Activated CD8-positive, alpha-beta memory T cell treated with anti-CD3 and anti-CD28 coated beads, Interleukin-2, amount 50 U/mL, for 24 hours (primary cell): ENCODE measurements around the gene IMMP2L.

Experiments used
- DNase-seq: peaks from one replicate; pipeline ENCODE4 v3.0.0-alpha.2; 2020; ENCODE audit errors: extremely low read depth

The IMMP2L gene

DNA sequence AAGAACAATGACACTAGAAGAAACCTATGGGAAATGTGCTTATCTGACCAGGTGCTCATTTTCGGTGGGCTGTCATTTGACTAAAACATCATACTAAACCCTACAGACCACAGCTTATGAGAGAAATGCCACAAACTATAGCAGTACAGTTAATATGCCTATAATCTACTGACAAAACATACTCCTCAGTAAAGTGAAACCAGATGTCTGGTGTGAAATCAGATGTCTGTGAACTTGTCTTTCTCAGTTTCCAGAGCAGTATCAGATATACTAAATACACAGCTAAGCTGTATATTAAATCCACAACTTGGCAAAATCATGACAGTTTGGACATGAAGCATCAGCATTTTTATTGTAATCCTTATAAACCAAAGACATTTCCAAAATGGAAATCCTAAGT, 3.3 kb downstream of the IMMP2L start:
- DNase-seq = no peak

DNA sequence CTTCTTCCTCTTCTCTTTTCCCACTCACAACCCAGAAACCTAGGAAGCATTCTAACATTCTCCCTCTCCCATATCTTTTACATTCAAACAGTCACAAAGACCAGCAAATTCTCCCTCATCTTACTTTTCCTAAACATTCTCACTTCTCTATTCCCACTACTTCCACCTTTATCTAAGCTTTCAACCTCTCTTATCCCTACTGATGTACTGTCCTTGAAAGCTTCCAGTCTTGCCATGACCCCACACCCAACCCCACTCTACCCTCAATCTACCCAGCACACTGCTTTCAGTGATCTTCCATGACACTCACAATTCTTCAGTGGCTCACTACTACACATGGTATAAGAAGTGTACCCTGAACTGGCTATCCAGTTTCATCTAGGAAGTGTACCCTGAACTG, 5.3 kb downstream of the IMMP2L start:
- no peak for DNase-seq

GRCh38 chr7:111554086-111554485, 8.2 kb downstream of the IMMP2L start:
- no peak for DNase-seq

GRCh38 chr7:111541067-111541466, 21.2 kb downstream of the IMMP2L start:
- no peak for DNase-seq

DNA sequence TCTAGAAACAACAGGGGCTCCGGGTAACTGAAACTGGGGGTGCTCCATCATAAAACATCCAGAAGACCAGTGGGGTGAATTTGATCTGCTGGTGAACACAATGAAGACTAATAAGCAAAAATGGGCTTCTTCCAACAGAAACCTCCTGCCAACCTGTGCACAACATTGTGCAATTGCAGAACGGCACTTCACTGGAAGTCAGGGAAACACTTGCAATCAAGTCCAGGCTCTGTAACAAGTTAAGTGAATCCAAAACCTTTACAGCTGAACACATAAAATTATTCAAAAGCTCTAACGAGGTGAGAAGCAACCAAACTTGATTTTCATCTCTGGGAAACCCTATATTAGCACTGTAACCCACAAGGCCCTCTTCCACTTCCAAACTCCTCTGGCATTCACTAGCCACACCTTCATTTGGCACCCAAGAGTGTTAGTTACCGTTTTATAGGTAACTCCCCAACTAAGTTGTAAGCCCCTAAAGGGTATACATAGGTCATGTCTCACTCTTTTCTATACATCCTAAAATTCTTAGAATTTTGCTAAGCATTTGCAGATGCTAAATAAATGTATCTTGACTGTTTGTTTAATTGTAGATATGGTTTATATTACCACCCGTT, 22.0 kb downstream of the IMMP2L start:
- DNase-seq = no peak

- DNase-seq = no peak
Measured at GRCh38 chr7:111537134-111537533, 25.2 kb downstream of the IMMP2L start.

GRCh38 chr7:111535142-111535870, 27.0 kb downstream of the IMMP2L start:
- no peak for DNase-seq

DNA sequence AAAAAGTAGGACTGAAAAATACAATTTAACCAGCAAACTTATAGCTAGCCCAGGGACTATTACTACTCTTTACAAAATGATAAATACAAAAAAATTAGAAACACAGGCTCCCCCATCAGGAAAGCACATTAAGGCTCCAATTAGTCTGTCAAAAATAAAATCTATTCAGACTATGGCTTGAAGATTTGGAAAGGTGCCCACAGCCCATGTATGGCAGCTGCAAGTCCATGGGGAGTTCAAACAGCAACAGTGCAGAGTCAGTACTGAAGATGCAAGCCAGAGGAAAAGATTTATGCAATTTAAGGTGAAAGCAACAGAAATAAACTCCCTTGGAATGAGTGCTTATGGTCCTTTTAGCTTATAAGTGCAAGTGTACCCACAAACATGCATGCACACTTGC, 29.7 kb downstream of the IMMP2L start:
- DNase-seq = no peak

GRCh38 chr7:111531993-111532392, 30.3 kb downstream of the IMMP2L start:
- no peak for DNase-seq

DNA sequence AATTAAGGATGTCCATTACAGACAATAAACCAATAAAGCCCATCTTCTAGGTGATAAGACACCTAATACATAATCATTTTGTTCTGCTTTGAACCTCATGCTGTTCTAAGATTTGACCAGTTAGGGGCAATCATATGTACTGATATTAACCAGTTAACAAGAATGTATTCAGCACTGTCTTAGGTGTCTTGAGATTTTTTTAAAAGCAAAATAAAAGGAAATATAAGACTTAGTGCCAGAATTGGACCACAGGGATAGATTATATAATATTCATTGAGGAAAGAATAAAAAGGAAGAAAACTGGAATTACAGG, 32.0 kb downstream of the IMMP2L start:
- no peak for DNase-seq

DNA sequence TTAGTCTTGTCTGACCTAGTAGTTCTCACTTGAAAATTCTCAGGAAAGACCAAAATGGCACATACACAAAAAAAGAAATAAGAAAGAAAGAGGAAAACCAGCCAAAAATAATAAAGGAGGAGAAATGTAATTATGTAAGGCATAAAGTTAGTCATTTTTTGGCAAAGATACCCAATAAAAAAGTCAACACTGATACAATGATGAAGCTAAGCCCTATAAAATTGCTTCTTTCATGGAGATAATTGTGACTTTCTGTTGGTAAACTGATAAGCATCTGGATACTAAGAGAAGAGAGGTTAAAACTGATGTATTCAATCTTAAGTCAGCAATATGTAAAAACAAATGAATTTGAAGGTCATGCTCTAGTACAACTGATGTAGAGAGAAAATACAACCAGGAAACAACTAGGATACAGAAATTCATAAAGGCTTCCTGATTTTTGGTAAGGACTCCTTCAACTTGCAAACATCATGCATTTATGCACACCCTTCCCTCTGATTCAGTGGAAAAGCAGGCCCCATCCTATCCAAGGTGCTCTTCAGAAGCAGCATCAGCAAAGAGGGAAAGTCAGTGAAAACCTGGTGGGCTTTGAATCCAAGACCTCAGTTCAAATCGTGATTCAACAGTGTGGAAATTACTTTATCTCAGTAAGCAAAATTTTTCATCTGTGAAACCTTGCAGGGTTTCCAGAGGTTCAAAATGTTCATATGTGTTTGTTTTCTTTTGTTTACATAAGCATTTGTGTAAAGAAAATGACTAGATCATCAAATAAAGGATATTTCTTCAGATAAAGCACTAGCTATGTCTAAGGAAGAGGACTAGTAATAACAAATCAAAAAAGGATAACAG, 32.6 kb downstream of the IMMP2L start:
- no peak for DNase-seq

DNA sequence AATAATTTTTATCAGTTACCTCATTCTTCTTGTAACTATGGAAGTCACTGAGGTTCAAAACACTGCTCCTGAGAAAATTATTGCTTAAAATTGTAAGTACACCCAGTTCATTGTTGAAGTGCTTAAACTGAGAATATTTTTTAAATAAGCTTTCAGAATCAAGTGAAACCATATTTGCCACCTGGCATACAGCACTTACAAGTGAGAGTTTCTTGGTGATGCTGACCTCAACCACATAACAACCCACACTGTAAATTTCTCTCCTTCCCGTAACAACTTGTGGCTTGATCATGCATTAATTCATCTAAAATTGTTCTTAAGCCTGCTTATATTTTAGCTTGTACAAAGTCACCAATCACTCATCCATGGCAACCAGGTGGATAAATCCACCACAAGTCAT, 34.0 kb downstream of the IMMP2L start:
- no peak for DNase-seq

DNA sequence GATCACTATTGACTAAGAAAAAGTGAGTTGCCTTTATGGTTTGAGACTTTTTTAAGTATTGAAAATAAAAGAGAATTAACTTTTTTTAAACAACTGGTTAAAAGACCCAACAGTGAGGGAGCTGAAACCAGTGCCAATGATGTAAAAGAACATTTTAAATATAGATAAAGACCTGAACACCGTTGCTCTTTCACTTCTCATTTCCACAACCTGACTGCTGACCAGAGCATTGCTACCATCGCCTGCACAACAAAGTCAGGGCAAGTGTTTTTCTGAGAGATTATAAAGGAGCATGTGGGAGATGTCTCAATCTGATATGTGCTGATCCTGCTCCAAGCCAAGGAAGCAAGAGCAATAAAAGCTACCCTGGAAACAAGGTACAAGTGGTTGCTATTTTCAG, 34.7 kb downstream of the IMMP2L start:
- no peak for DNase-seq

GRCh38 chr7:111525100-111525499, 37.2 kb downstream of the IMMP2L start:
- no peak for DNase-seq

DNA sequence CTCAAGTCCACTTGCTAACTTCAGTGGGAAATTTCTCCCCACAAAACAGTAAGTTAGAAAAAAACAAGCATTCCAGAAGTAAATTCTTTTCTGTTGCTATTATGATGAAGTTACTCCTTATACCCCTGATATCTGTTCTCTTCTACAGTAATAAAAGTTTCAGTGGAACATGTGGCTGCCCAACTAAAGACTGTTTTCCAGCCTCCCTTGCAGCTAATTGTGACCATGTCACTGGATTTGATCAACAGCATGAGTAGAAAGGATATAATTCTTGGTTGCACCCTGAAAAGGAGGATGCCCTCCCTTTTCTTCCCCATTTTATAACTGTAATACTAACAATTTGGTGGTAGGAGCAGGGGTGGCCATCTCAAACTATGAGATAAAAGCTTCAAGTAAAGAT, 40.6 kb downstream of the IMMP2L start:
- DNase-seq = no peak

DNA sequence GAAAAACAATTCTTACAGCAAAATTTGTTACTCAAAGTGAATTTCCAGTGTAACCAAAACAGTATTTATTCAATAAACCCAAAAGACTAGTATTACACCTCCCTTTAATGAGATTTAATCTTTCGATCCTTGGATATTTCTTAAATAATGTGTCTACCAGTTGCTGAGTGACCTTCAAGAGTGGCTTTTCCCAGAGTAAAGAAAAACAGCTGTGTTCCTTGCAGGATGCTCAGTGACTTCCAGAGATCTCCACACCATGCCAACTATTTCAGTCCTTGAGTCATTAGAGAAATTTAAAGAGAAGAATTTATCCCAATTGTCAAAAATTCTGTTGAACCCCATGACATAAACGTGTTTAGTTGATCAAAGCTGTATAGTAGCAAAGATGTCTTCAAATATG, 44.0 kb downstream of the IMMP2L start:
- no peak for DNase-seq

GRCh38 chr7:111517549-111517951, 44.7 kb downstream of the IMMP2L start:
- no peak for DNase-seq

- DNase-seq = no peak
Measured at GRCh38 chr7:111516612-111517011, 45.7 kb downstream of the IMMP2L start.

DNA sequence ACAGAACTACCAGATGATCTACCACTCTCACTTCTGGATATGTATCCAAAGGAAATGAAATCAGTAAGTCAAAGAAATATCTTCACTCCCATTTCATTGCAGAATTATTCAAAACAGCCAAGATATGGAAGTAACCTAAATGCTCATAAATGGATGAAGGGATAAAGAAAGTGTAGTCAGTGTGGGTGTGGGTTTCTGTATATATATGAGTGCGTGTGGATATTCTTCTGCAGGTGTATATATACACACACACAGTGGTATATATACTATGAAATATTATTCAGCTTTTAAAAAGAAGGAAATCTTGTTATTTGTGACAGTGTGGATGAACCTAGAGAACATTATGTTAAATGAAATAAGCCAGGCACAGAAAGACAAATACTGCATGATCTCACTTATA, 48.7 kb downstream of the IMMP2L start:
- DNase-seq = no peak

GRCh38 chr7:111511845-111512244, 50.4 kb downstream of the IMMP2L start:
- DNase-seq = no peak

DNA sequence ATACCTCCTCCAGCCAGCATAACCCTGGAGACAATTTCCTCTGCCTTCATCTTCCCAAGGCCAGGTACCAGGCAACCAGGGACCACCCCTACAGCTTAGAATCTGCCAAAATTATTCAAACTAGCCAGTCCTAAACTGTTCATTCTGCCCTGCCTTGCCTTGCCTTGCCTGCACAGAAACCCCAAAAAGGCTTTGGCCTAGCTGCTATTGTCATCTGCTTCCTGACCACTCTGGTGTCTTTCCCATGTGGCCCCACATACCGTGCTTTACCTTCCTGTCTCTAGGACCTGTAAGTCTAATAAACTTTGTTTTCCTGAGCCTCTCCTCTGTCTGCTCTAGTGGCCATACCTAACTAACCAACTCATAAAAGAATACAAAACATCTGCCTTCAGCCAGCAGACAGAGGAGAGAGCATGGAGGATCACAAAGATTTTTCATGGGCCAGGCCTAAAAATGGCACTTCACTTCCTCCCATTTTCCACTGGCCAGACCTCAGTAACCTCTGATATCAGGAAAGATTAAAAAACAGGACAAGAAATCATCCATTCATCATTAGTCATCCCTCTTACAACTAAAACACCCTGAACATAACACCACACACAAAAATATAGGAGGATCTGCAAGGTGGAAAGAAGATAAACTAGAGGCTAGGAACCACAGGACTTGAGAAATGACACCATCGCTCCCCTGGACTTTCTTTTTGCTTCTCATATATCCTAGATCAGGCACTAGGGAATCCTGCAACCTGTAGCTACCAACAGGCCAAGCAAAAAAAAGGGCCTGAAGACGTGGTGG, 51.5 kb downstream of the IMMP2L start:
- no peak for DNase-seq

DNA sequence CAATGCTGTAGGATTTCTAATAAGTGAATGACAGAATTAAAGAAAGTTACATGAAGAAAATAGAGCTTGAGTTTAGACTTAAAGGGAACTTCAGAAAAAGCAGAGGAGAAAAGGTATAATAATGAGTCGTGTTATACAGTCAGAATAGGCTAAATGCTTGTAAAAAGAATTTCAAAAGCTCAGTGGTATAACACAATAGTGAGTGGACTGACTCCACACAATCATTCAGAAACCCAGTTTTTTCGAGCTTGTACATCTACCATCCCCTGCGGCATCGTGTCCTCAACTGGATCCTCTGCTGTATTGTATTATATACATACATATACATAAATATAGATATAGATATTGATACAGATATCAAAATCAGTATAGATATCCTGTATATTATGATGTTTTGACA, 52.2 kb downstream of the IMMP2L start:
- DNase-seq = no peak
